Stimulated activated CD8-positive, alpha-beta memory T cell treated with anti-CD3 and anti-CD28 coated beads, Interleukin-4, amount 100 ng/mL, for 24 hours (primary cell): Measurements from ENCODE around the gene TENT5A.
"Not testable (repeated sequence)": the region's sequence is repeated elsewhere in the genome, so short reads cannot be mapped to it uniquely, and the experiment has no call there.

ENCODE experiments used
- DNase-seq: peaks from one replicate; pipeline ENCODE4 v3.0.0-alpha.2; 2020; ENCODE audit warnings: low read depth

TENT5A gene

GRCh38 chr6:81750681-81751387, 1.6 kb downstream of the TENT5A start:
- no peak for DNase-seq

GRCh38 chr6:81750200-81750599, 2.3 kb downstream of the TENT5A start:
- no peak for DNase-seq

GRCh38 chr6:81749707-81750106, 2.8 kb downstream of the TENT5A start:
- no peak for DNase-seq

GRCh38 chr6:81748994-81749393, 3.5 kb downstream of the TENT5A start:
- DNase-seq = no peak

GRCh38 chr6:81747327-81747726, 5.2 kb downstream of the TENT5A start:
- DNase-seq = no peak

- no peak for DNase-seq
Observed at GRCh38 chr6:81744131-81744530, 8.3 kb downstream of the TENT5A start.

- no peak for DNase-seq
Observed at GRCh38 chr6:81743649-81744048, 8.8 kb downstream of the TENT5A start.

- DNase-seq = no peak
Observed at GRCh38 chr6:81741689-81742088, 10.8 kb downstream of the TENT5A start.

GRCh38 chr6:81740591-81740990, 11.9 kb downstream of the TENT5A start:
- DNase-seq = not testable (repeated sequence)

- DNase-seq = no peak
Observed at GRCh38 chr6:81739230-81740195, 13.0 kb downstream of the TENT5A start.

GRCh38 chr6:81736428-81736827, 16.1 kb downstream of the TENT5A start:
- DNase-seq = no peak

GRCh38 chr6:81735756-81736380, 16.6 kb downstream of the TENT5A start:
- no peak for DNase-seq

GRCh38 chr6:81734500-81735150, 17.9 kb downstream of the TENT5A start:
- DNase-seq = no peak

GRCh38 chr6:81734081-81734480, 18.4 kb downstream of the TENT5A start:
- DNase-seq = no peak

GRCh38 chr6:81731814-81732213, 20.7 kb downstream of the TENT5A start:
- DNase-seq = no peak

- no peak for DNase-seq
Observed at GRCh38 chr6:81727876-81728517, 24.5 kb downstream of the TENT5A start.

- no peak for DNase-seq
Observed at GRCh38 chr6:81725127-81725526, 27.4 kb downstream of the TENT5A start.

- DNase-seq = no peak
Observed at GRCh38 chr6:81722506-81723223, 29.8 kb downstream of the TENT5A start.

GRCh38 chr6:81720427-81720826, 32.1 kb downstream of the TENT5A start:
- DNase-seq = no peak

GRCh38 chr6:81718126-81718525, 34.4 kb downstream of the TENT5A start:
- DNase-seq = no peak

- no peak for DNase-seq
Observed at GRCh38 chr6:81714684-81715083, 37.8 kb downstream of the TENT5A start.
